ENCODE results near the gene WDR27.

WDR27 gene

DNA sequence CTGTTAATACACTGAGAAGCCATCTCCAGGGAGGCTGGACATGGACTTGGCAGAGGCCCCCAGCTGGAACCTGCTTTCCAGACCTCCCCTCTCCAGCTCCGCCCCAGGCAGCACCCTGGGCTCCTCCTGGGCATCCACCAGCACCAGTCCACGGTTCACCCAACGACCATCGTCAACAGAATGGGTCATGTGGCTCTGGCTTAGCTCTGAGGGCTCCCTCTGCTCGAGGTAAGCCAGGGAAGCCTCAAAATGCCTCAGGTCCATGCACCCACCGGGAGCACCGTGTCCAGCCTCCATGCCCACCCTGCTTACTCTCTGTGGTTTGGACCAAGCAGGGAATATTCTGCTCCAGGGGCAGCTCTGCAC, 40.5 kb downstream of the WDR27 start:
- no peaks in the 10 kb centered on the region for H3K79me2 ChIP-seq (ENCODE audit: insufficient read depth, low read length)
- H2AFZ ChIP-seq (ENCODE audit: low read depth, low read length, severe bottlenecking): no peak overlapping the region
- H3F3A ChIP-seq (ENCODE audit: insufficient read depth): no peaks in the 10 kb centered on the region
- peaks cover 4% of the 10 kb centered on the region; the same call in 1 of the 2 replicates for H3K36me3 ChIP-seq (ENCODE audit: low read length)
- H4K20me1 ChIP-seq (ENCODE audit: low read depth, low read length): no peaks in the 10 kb centered on the region
- H3K9ac ChIP-seq (ENCODE audit: low read length): no peak overlapping the region
- H3K27ac ChIP-seq (ENCODE audit: low read depth, low read length): no peak overlapping the region
- H3K4me2 ChIP-seq (ENCODE audit: low read depth, low read length, poor library complexity, severe bottlenecking): no peak overlapping the region
- H3K27me3 ChIP-seq (ENCODE audit: low read length): no peaks in the 10 kb centered on the region
- H3K9me3 ChIP-seq (ENCODE audit: insufficient read depth, low read length): no peaks in the 10 kb centered on the region
- no peak overlapping the region for H3K4me3 ChIP-seq (ENCODE audit: insufficient read depth, low read length, poor library complexity, severe bottlenecking)
- TF ChIP-seq EZH2phosphoT487 (conservative IDR thresholded peaks at IDR 0.05; ENCODE audit: low read length): no peak
- TF ChIP-seq, protein P1, sequence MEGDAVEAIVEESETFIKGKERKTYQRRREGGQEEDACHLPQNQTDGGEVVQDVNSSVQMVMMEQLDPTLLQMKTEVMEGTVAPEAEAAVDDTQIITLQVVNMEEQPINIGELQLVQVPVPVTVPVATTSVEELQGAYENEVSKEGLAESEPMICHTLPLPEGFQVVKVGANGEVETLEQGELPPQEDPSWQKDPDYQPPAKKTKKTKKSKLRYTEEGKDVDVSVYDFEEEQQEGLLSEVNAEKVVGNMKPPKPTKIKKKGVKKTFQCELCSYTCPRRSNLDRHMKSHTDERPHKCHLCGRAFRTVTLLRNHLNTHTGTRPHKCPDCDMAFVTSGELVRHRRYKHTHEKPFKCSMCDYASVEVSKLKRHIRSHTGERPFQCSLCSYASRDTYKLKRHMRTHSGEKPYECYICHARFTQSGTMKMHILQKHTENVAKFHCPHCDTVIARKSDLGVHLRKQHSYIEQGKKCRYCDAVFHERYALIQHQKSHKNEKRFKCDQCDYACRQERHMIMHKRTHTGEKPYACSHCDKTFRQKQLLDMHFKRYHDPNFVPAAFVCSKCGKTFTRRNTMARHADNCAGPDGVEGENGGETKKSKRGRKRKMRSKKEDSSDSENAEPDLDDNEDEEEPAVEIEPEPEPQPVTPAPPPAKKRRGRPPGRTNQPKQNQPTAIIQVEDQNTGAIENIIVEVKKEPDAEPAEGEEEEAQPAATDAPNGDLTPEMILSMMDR (IDR thresholded peaks at IDR 0.05; ENCODE audit: insufficient read depth, low read length, poor library complexity, severe bottlenecking): no peak
- H3K9me2 ChIP-seq (replicated peaks; ENCODE audit: insufficient read depth, low read length): no peaks in the 10 kb centered on the region

DNA sequence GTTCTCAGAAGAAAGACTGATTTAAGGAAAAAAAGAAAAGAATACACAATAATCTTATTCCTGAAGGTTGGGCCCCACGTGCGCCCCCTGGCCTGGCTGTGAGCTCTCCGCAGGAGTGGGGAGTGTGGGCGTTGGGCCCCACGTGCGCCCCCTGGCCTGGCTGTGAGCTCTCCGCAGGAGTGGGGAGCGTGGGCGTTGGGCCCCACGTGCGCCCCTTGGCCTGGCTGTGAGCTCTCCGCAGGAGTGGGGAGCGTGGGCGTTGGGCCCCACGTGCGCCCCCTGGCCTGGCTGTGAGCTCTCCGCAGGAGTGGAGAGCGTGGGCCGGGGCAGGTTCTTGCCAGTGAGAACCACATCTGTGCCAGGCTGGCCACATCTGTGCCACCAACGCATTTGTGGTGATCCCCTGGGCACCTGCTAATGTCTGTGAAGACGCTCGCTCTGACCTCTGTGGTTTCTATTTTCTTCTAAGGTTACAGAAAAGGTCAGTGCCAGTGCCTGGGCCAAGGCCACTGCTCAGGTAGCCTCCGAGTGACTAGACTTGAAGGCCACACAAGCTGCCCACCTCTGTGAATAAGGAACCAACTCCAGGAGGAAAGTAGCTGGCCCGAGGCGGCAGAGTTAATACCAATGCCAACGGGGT, 41.0 kb downstream of the WDR27 start:
- no peaks in the 10 kb centered on the region for H3K9me2 ChIP-seq (replicated peaks; ENCODE audit: insufficient read depth, low read length)
- no peak overlapping the region for H3K4me3 ChIP-seq (ENCODE audit: insufficient read depth, low read length, poor library complexity, severe bottlenecking)
- no peaks in the 10 kb centered on the region for H4K20me1 ChIP-seq (ENCODE audit: low read depth, low read length)
- H3K79me2 ChIP-seq (ENCODE audit: insufficient read depth, low read length): no peaks in the 10 kb centered on the region
- no peak for TF ChIP-seq EZH2phosphoT487 (conservative IDR thresholded peaks at IDR 0.05; ENCODE audit: low read length)
- TF ChIP-seq, protein P1 (IDR thresholded peaks at IDR 0.05; ENCODE audit: insufficient read depth, low read length, poor library complexity, severe bottlenecking): no peak
- H3F3A ChIP-seq (ENCODE audit: insufficient read depth): no peaks in the 10 kb centered on the region
- H3K4me2 ChIP-seq (ENCODE audit: low read depth, low read length, poor library complexity, severe bottlenecking): no peak overlapping the region
- H3K27me3 ChIP-seq (ENCODE audit: low read length): no peaks in the 10 kb centered on the region
- H3K27ac ChIP-seq (ENCODE audit: low read depth, low read length): no peak overlapping the region
- H3K36me3 ChIP-seq (ENCODE audit: low read length): peaks cover 4% of the 10 kb centered on the region; the same call in 1 of the 2 replicates
- no peak overlapping the region for H3K9ac ChIP-seq (ENCODE audit: low read length)
- H3K9me3 ChIP-seq (ENCODE audit: insufficient read depth, low read length): no peaks in the 10 kb centered on the region
- H2AFZ ChIP-seq (ENCODE audit: low read depth, low read length, severe bottlenecking): no peak overlapping the region

DNA sequence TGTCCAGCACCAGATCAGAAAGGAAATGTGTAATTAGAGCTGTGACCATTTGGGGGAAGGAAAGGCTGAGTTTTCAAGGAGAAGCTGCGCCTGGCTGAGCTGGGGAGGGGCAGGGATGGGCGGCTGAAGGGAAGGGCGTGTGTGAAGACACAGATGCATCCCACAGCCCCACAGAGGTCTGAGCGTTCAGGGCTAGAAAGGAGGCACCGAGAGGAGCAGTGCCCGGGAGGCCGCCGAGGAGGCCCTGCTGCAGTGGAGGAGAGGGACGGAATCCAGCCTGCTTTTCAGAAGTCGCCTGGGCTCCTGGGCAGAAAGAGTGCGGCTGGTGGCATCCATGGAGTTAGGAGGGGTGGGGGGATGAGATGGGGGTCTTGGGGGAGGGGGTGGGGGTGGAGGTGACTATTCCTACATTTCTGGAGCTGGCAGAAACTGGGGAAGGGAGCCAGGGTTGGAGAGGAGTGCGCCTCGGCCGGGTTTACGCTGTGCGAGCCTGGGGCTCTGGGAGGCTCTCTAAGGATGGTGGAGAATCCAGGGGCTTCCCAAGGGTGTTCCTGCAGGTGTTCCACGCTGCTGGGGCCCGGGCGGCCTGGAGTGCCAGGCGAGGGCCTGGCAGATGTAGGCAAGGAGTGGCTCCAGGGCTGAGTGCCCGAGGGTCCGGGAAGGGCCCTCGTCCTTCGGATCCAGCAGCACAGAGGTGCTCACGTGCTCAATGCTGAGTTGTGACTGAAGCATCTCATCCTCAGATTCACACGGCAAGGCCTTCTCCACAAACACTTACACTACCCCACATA, 41.8 kb downstream of the WDR27 start:
- Histone ChIP-seq H3K27ac (ENCODE audit: low read depth, low read length) (no peak overlapping the region), H3K9ac (ENCODE audit: low read length) (no peak overlapping the region), H3K36me3 (ENCODE audit: low read length) (peaks cover 4% of the 10 kb centered on the region; the same call in 1 of the 2 replicates), H3K79me2 (ENCODE audit: insufficient read depth, low read length) (no peaks in the 10 kb centered on the region), H3K9me2 (replicated peaks; ENCODE audit: insufficient read depth, low read length) (no peaks in the 10 kb centered on the region), H3F3A (ENCODE audit: insufficient read depth) (no peaks in the 10 kb centered on the region), H2AFZ (ENCODE audit: low read depth, low read length, severe bottlenecking) (no peak overlapping the region), H3K27me3 (ENCODE audit: low read length) (no peaks in the 10 kb centered on the region), H4K20me1 (ENCODE audit: low read depth, low read length) (no peaks in the 10 kb centered on the region), H3K4me2 (ENCODE audit: low read depth, low read length, poor library complexity, severe bottlenecking) (no peak overlapping the region), H3K4me3 (ENCODE audit: insufficient read depth, low read length, poor library complexity, severe bottlenecking) (no peak overlapping the region), H3K9me3 (ENCODE audit: insufficient read depth, low read length) (no peaks in the 10 kb centered on the region)
- TF ChIP-seq, protein P1 (IDR thresholded peaks at IDR 0.05; ENCODE audit: insufficient read depth, low read length, poor library complexity, severe bottlenecking): no peak
- TF ChIP-seq EZH2phosphoT487 (conservative IDR thresholded peaks at IDR 0.05; ENCODE audit: low read length): no peak
